ENCODE data around the gene CDH23. TPM values are rescaled to one million over a fixed set of nuclear protein-coding genes. Genes with fewer than 3 reads are reported as not detected.

Gene CDH23
- total and polyA plus RNA-seq, 8 donors, result 3.4 to 64.6 (median 9.9) TPM

GRCh38 chr10:71718165-71718698, 321.5 kb downstream of the CDH23 start:
- FAIRE-seq, result no peak
- intact Hi-C loops (cut with DNase I), result loop anchor here in 1 of 3 donors (10.0 kb wide), 1 partner anchor 333 kb away; no protein-coding TSS in a partner anchor
- Histone ChIP-seq H3K4me3 (no peak overlapping the region), H3K27me3 (no peaks in the 10 kb centered on the region), H3K36me3 (no peaks in the 10 kb centered on the region), H3K27ac (no peak overlapping the region), H3K4me1 (peaks cover 0 to 10% (median 9%) of the 10 kb centered on the region in 3 donors), H3K9me3 (no peaks in the 10 kb centered on the region)
- ATAC-seq, result no peak
- DNase-seq, result no peak
- no peak for TF ChIP-seq CTCF (IDR thresholded peaks at IDR 0.05)
- WGBS, 2 donors, result 77 to 86% methylated on average over 10 of the region's 10 CpGs

- TF ChIP-seq CTCF (IDR thresholded peaks at IDR 0.05), result no peak
- Histone ChIP-seq H3K4me3 (no peak overlapping the region), H3K9me3 (no peaks in the 10 kb centered on the region), H3K27ac (no peak overlapping the region), H3K27me3 (no peaks in the 10 kb centered on the region), H3K36me3 (no peaks in the 10 kb centered on the region), H3K4me1 (peaks cover 0 to 8% (median 6%) of the 10 kb centered on the region in 3 donors)
- intact Hi-C loops (cut with DNase I), result loop anchor here in 1 of 3 donors (10.0 kb wide), 1 partner anchor 334 kb away; no protein-coding TSS in a partner anchor
- DNase-seq (no peak), FAIRE-seq (no peak), ATAC-seq (peak in 2 of 4 donors; percentile 6 to 38)
- 78 to 79% methylated on average over 7 of the region's 7 CpGs for WGBS, 2 donors
Observed at GRCh38 chr10:71719042-71719441, 322.3 kb downstream of the CDH23 start.

- no peak for TF ChIP-seq CTCF (IDR thresholded peaks at IDR 0.05)
- WGBS, 2 donors, result 80 to 88% methylated on average over 14 of the region's 14 CpGs
- H3K4me1 ChIP-seq, result peaks cover 0 to 2% (median 0%) of the 10 kb centered on the region in 3 donors
- H3K27ac ChIP-seq, result no peak within 1 kb of the TSS
- H3K36me3 ChIP-seq, result no peaks in the 10 kb centered on the region
- H3K4me3 ChIP-seq, result no peak within 1 kb of the TSS
- ATAC-seq (no peak), DNase-seq (no peak), FAIRE-seq (no peak)
- no peaks in the 10 kb centered on the region for H3K9me3 ChIP-seq
- intact Hi-C loops (cut with DNase I), result loop anchor here in 1 of 3 donors (10.0 kb wide), 1 partner anchor 335 kb away; no protein-coding TSS in a partner anchor
- no peaks in the 10 kb centered on the region for H3K27me3 ChIP-seq
Observed at GRCh38 chr10:71719464-71720201, 322.9 kb downstream of the CDH23 start, which contains the start of gene C10orf105. Gene C10orf105, minus strand, starts transcription at chr10:71719778. Its CDS starts 3,441 bp downstream, at chr10:71716337.

GRCh38 chr10:71720288-71720687, 323.6 kb downstream of the CDH23 start:
- FAIRE-seq (no peak), DNase-seq (no peak), ATAC-seq (no peak)
- Histone ChIP-seq H3K4me1 (no peaks in the 10 kb centered on the region), H3K4me3 (no peak overlapping the region), H3K27ac (no peak overlapping the region), H3K27me3 (no peaks in the 10 kb centered on the region), H3K9me3 (no peaks in the 10 kb centered on the region), H3K36me3 (no peaks in the 10 kb centered on the region)
- 57 to 61% methylated on average over 4 of the region's 4 CpGs for WGBS, 2 donors
- TF ChIP-seq CTCF (IDR thresholded peaks at IDR 0.05), result no peak
- intact Hi-C loops (cut with DNase I), result no loop called here

GRCh38 chr10:71721313-71721712, 324.6 kb downstream of the CDH23 start:
- ATAC-seq (no peak), FAIRE-seq (no peak), DNase-seq (no peak)
- H3K27ac ChIP-seq, result no peak overlapping the region
- TF ChIP-seq CTCF (IDR thresholded peaks at IDR 0.05), result no peak
- H3K27me3 ChIP-seq, result no peaks in the 10 kb centered on the region
- no peaks in the 10 kb centered on the region for H3K4me1 ChIP-seq
- intact Hi-C loops (cut with DNase I), result no loop called here
- no peaks in the 10 kb centered on the region for H3K36me3 ChIP-seq
- no peaks in the 10 kb centered on the region for H3K9me3 ChIP-seq
- WGBS, 2 donors, result 75 to 89% methylated on average over 6 of the region's 6 CpGs
- H3K4me3 ChIP-seq, result no peak overlapping the region
